ENCODE results near the gene DBP.
"Not testable (repeated sequence)": the region's sequence is repeated elsewhere in the genome, so short reads cannot be mapped to it uniquely, and the experiment has no call there.

The DBP gene

GRCh38 chr19:48639483-48640375 lies 2.5 kb upstream of the DBP start:
- DNase-seq (ENCODE audit: low spot score), result peak; percentile 77

- no peak for DNase-seq (ENCODE audit: low spot score)
Measured at GRCh38 chr19:48638831-48639381, 1.7 kb upstream of the DBP start.

- DNase-seq (ENCODE audit: low spot score), result peak; percentile 96
Measured at GRCh38 chr19:48637948-48638830, 1.0 kb upstream of the DBP start.

GRCh38 chr19:48637449-48637947 lies 319 bp upstream of the DBP start:
- DNase-seq (ENCODE audit: low spot score), result peak; percentile 99

- DNase-seq (ENCODE audit: low spot score), result no peak
Measured at GRCh38 chr19:48635966-48636858, 967 bp downstream of the DBP start.

GRCh38 chr19:48635263-48635965 lies 1.8 kb downstream of the DBP start:
- DNase-seq (ENCODE audit: low spot score), result peak; percentile 68

GRCh38 chr19:48634424-48635262 lies 2.5 kb downstream of the DBP start:
- DNase-seq (ENCODE audit: low spot score), result peak; percentile 97

- DNase-seq (ENCODE audit: low spot score), result no peak
Measured at GRCh38 chr19:48634036-48634342, 3.2 kb downstream of the DBP start.

- DNase-seq (ENCODE audit: low spot score), result no peak
Measured at GRCh38 chr19:48633148-48634035, 3.8 kb downstream of the DBP start.

- DNase-seq (ENCODE audit: low spot score), result no peak
Measured at GRCh38 chr19:48632692-48633147, 4.5 kb downstream of the DBP start.

- DNase-seq (ENCODE audit: low spot score), result not testable (repeated sequence)
Measured at GRCh38 chr19:48632286-48632685, 4.9 kb downstream of the DBP start.

- no peak for DNase-seq (ENCODE audit: low spot score)
Measured at GRCh38 chr19:48631225-48631624, 6.0 kb downstream of the DBP start.

GRCh38 chr19:48630296-48631063 lies 6.7 kb downstream of the DBP start:
- peak; percentile 74 for DNase-seq (ENCODE audit: low spot score)

GRCh38 chr19:48629599-48630295 lies 7.4 kb downstream of the DBP start:
- DNase-seq (ENCODE audit: low spot score), result peak; percentile 92

GRCh38 chr19:48629297-48629598 lies 7.9 kb downstream of the DBP start:
- no peak for DNase-seq (ENCODE audit: low spot score)

- no peak for DNase-seq (ENCODE audit: low spot score)
Measured at GRCh38 chr19:48628486-48629296, 8.5 kb downstream of the DBP start.

- no peak for DNase-seq (ENCODE audit: low spot score)
Measured at GRCh38 chr19:48627865-48628314, 9.3 kb downstream of the DBP start.

All from RKO (cell line).